Stimulated activated CD8-positive, alpha-beta memory T cell treated with anti-CD3 and anti-CD28 coated beads, Interleukin-15, amount 100 ng/mL, for 4 hours (primary cell): Measurements from ENCODE around the gene EVA1C.
"Not testable (repeated sequence)": the region's sequence is repeated elsewhere in the genome, so short reads cannot be mapped to it uniquely, and the experiment has no call there.

ENCODE experiments used
- DNase-seq, 2 donors: peaks; one replicate each; pipeline ENCODE4 v3.0.0-alpha.2; 2020; ENCODE audit warnings: low read depth in 2 of 2

EVA1C gene

DNA sequence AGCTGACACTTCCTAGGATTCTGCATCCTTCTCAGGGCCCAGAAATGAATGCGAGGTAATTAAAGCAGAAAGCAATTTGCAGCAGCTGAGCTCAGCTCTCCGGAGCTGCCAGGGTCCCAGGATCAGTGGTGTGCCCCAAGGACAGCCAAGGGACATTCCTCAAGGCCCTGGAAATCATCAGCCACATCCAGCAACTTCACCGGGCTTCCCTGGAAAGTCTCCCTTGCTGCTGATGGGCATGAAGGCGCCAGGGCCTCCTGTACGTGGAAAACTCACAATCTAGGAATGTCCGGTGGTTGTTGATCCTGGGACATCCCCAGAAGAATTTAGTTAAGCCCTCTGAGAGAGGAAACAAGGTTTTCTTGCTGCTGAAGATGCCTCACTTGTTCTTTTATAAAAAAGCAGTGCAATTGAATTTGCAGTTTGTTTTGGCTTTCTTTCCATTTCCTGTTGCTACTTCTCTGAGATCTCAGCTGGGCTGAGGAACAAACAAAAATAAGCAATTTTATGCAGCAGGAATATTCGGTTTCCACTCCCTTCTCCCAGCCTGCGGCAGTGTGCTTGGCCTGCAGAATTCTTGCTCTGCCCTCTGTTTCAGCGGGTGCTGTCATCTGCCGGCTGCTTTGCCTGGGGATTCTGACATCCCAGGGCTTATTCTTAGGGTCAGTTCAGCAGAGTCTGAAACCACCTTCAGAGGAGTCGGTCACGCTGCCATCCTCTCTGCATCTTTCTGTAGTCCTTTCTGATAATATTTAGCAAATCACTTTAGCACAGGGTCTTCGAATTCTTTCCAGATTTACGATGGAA is 86.9 kb downstream of the EVA1C start:
- DNase-seq = no peak

- DNase-seq = not testable (repeated sequence)
Measured at GRCh38 chr21:32503641-32504040, 91.1 kb downstream of the EVA1C start.

DNA sequence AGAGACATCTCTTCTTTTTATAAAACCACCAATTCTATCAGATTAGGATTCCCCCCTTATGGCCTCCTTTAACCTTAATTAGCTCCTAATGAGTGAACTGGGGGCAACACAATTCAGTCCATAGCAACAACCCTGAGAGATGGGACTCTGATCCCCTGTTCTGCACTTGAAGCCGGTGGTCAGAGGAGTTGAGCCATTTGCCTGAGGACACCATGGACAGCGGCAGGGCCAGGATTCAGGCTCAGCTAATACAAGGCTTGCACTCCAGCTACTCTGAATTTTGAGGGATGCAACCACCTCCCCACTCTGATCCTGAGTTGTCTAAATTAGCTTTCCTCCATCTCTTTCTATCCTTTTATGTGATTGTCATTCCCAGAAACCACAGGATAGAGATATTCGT is 93.3 kb downstream of the EVA1C start:
- DNase-seq = not testable (repeated sequence)

DNA sequence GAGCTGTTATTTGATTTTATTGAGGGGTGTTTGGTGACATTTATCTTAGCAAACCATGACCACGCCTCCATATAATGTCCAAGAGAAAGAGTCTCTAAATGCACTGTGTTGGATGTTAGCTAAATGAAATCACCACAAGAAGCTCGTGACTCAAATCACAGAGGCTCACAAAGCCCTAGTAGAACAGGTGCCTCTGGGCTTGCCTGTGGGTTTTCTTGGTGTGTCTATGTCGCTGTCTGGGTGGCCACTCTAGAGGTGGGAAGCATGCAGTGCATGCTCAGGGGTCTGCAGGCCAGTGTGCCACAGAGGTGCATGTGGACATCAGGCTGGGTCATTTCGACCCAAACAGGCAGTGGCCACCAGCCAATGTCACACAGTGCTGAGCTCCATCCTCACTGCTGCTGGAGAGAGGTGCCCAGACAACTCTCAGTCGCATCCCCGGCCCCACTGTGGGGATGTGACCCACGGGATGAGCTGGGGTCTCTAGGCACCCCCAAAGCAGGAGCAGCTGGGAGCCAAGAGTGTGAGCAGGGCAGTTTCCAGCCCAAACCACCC is 94.0 kb downstream of the EVA1C start:
- not testable (repeated sequence) for DNase-seq

GRCh38 chr21:32507342-32507919 is 94.9 kb downstream of the EVA1C start:
- DNase-seq = no peak

GRCh38 chr21:32508036-32508435 is 95.5 kb downstream of the EVA1C start:
- not testable (repeated sequence) for DNase-seq

DNA sequence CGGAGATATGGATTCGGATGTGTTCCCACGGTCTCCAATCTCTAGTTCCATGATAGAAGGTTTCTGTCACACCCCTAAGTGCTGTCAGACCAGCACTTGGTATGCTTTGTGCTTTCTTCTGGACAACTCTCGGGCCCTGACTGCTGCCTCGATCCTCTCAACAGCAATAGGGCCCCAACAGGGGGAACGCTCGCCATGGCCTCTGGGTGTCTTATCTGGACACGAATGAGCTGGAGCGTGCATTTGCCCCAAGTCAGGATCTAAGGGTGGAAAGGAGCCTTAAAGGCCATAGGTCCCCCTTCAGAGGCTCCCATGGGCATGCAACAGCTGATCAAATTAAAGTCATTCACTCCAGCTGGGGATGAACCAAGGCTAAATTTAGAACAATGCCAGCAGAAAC is 96.1 kb downstream of the EVA1C start:
- DNase-seq = no peak

DNA sequence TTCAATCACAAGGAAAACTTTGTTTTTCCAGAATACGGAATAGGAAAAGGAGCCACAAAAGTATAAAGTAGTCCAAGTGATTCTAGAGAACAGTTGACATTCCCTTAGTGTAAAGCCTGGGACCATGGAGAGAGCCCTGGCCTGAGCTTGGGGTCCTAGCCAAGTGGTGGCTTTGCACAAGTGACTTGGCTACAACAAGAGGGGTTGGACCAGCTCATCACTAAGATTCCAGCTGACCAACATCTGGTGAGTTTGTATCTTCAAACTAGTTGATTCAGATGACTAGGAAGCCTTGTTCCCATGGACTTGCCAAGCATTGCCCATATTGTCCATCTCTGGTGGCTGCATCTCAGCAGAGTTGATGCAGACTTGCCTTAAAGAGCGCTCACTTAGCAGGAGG is 96.5 kb downstream of the EVA1C start:
- DNase-seq = not testable (repeated sequence)

- no peak for DNase-seq
Measured at GRCh38 chr21:32514275-32515055, 102.0 kb downstream of the EVA1C start.

- no peak for DNase-seq
Measured at GRCh38 chr21:32515874-32516273, 103.4 kb downstream of the EVA1C start.

DNA sequence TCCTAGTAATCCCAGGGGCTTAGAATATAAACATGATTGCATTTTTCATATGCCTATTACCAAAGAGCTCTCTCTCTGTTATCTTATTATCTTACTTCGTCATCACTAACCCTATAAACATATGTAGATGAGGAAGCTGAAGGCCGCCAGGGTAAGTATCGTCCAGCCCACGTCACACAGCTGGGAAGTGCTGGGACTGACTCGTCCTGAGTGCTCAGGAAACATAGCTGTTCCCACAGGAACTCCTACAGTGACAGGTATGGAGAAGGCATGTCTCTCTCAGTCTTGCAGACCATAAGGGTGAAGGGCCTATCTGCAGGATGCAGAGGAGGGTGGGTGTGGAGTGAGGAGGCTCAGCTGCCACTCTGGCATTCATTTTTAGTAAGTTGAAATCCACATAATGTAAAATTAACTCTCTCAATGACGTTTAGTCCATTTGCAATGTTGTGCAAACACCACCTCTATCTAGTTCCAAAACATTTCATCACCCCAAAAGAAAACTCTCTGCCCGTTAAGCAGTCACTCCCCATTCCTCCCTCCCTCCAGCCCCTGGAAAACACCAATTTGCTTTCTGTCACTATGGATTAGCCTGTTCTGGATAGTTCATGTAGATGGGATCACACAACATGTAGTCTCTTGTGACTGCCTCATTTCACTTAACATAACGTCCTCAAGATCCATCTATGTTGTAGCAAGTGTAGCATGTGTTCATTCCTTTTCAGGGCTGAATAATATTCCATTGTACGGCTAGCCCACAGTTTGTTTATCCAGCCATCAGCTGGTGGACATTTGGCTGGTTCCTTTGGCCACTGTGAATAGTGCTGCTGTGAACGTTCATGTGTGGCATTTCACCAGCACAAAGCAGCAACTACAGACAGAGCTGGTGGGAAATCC is 104.5 kb downstream of the EVA1C start:
- no peak for DNase-seq

DNA sequence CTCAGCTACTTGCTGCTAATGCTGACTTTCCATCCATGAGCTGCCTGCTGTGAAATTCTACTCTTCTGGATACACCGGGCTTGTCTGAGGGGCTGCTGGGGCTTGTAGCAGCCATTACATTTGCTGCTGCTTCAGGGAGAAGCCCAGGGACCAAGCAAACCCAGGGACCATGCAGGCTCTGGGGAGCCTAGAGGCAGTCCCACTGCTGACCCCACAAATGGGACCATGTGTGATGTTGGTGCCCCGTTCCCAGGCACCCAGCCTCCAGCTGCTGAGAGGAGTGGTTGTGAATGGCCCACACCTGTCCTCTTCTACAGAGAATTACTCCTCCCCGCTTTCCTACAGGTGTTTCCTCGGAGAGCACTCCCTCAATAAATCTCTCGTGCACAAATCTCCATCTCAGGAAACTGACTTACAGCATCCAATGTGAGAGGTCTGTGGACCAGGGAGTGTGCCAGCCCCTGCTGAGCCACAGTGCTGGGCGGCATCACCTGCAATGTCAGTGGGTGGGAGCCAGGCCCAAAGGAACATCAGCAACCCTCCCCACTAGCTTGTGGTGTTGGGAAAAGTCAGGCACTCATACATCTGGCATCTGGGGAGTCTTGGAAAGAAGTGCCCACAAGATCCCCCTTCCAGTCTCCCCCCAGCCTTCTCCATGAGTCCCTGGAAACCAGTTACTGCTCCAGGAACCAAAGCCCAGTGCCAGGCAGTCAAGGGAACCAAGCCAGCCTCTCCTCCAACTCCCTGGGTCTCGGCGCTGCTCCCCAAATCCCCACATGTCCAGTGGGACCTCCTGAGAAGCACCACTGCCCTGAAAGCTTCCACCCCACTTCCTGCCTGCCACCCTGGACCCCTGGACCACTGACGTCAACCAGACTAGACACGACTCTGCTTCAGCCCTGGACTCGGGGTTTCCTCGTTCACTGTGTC is 107.7 kb downstream of the EVA1C start:
- DNase-seq = no peak

DNA sequence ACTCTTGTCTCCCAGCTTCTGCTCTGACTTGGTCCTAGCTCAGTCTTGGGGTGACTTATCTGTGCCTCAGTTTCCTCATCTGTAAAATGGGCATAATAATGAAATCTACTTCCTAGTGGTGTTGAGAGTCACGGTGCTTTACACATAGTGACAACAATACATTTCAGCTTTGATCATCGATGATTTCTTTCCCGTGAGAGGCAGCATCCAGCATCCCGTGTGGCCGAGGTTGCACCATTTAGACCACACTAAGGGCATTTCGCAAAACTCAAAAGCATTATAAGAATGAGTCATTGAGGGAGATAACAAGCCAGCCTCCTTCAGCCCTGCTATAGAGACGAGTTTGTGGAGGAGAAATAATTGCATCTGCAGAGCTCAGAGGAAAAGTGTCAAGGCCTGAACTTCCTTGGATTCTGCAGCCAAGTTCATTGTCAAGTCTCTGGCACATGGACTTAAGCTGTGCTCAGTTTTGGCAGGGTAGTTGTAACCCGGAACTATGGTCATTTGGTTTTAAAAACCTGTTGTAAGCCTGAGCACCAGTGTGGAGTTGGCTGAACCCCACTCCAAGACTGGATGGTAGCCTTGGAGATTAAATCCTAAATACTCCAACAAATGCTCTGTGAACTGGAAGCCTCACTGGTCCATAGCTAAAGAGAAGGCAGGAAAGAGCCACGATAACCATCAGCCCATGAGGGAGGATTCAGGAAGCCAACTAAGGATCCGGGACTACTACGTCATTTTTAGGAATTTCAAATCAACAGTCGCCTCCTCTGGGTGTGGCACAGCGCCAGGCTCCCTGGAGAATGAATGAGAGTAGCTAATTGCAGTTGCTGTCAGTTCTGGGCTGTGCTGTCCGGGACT is 108.6 kb downstream of the EVA1C start:
- DNase-seq = no peak

GRCh38 chr21:32521736-32522355 is 109.3 kb downstream of the EVA1C start:
- DNase-seq = no peak

DNA sequence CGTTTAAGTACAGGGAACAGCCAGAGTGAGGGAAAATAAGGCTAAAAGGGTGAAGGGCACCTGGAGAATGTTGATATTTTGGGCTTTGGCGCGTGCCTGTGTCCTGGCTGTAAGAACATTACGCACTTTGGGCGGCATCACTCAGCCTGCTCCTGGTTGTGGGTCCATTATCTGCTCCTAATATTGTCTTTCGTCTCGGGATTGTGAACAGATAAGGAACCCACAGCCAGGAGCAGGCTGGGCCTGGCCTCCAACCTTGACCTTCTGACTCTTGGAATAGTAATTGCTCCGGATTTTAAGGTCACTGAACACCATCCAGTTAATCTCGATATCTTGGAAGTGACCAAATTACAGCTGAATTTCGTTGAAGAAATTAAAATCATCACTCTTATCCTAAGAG is 111.0 kb downstream of the EVA1C start:
- DNase-seq = no peak

- DNase-seq = no peak
Measured at GRCh38 chr21:32523988-32524719, 111.6 kb downstream of the EVA1C start.

- DNase-seq = no peak
Measured at GRCh38 chr21:32525282-32525681, 112.8 kb downstream of the EVA1C start.

GRCh38 chr21:32529679-32530078 is 117.2 kb downstream of the EVA1C start:
- DNase-seq = no peak
